Natural killer cell (primary cell): ENCODE measurements around the gene RFLNA. TPM values are rescaled to one million over a fixed set of nuclear protein-coding genes. Genes with fewer than 3 reads are reported as not detected.

Source experiments
- ATAC-seq, 3 donors: fragments of 150-1000 bp in 2 of 3; fragments of 200-7000 bp in 1 of 3; cut with Tn5 transposase; 1 replicate in 1 of 3; 2 replicates in 2 of 3; pipeline ENCODE4 v1.10.0; 2021; ENCODE audit warnings: mild to moderate bottlenecking in 2 of 3, moderate library complexity in 2 of 3
- DNase-seq, 2 donors: peaks; one replicate each; pipeline versions ENCODE4 v3.0.0 to v3.0.0-alpha.2; 2013 to 2021; ENCODE audit warnings: mixed read lengths in 1 of 2
- H3K27ac ChIP-seq: one replicate; pipeline ENCODE4 v1.5.1; 2013; ENCODE audit warnings: mild to moderate bottlenecking, low read length
- H3K27me3 ChIP-seq: one replicate; pipeline ENCODE4 v1.6.1; 2013; ENCODE audit warnings: low read length; ENCODE audit not compliant: control insufficient read depth, insufficient read depth
- H3K36me3 ChIP-seq: one replicate; pipeline ENCODE4 v1.6.1; 2013; ENCODE audit warnings: low read length; ENCODE audit not compliant: control insufficient read depth, insufficient read depth
- H3K4me1 ChIP-seq: one replicate; pipeline ENCODE4 v1.6.1; 2013; ENCODE audit warnings: low read length; ENCODE audit not compliant: control insufficient read depth, insufficient read depth
- H3K4me3 ChIP-seq: one replicate; pipeline ENCODE4 v1.5.1; 2013; ENCODE audit warnings: low read length
- H3K9me3 ChIP-seq: one replicate; pipeline ENCODE4 v1.6.1; 2013; ENCODE audit warnings: low read length; ENCODE audit not compliant: control insufficient read depth, insufficient read depth
- H3K27ac Mint-ChIP-seq, 2 donors: one replicate each; pipeline ENCODE4 v1.8.0; 2022; ENCODE audit warnings: mild to moderate bottlenecking in 2 of 2, mixed read lengths in 2 of 2, moderate library complexity in 1 of 2
- H3K27me3 Mint-ChIP-seq, 2 donors: one replicate each; pipeline ENCODE4 v1.8.0; 2022; ENCODE audit warnings: low read depth in 2 of 2, mixed read lengths in 2 of 2
- H3K36me3 Mint-ChIP-seq: one replicate; pipeline ENCODE4 v1.8.0; 2022; ENCODE audit warnings: mixed read lengths
- H3K4me1 Mint-ChIP-seq, 2 donors: one replicate each; pipeline ENCODE4 v1.8.0; 2022; ENCODE audit warnings: mixed read lengths in 2 of 2
- H3K4me3 Mint-ChIP-seq: one replicate; pipeline ENCODE4 v1.8.0; 2022; ENCODE audit warnings: mild to moderate bottlenecking, moderate library complexity, mixed read lengths
- H3K9me3 Mint-ChIP-seq, 2 donors: one replicate each; pipeline ENCODE4 v1.8.0; 2022; ENCODE audit warnings: mixed read lengths in 2 of 2
- CTCF ChIP-seq: fragments of 200-600 bp; IDR thresholded peaks from one replicate; pipeline ENCODE4 v1.8.0; 2022; ENCODE audit warnings: antibody characterized with exemption
- WGBS: methylation state at CpG from one replicate; pipeline ENCODE4 v1.1.7; 2013; ENCODE audit warnings: missing lambda C conversion rate; ENCODE audit not compliant: insufficient coverage; 5-methylcytosine and 5-hydroxymethylcytosine counted together
- intact Hi-C: fragments of 100-400 bp; cut with micrococcal nuclease; formaldehyde crosslinking; loops from one replicate; pipeline ENCODE4 v1.14.2; 2022
- total RNA-seq, 4 donors: library from RNA; stranded (reverse); fragments of 120-200 nt in 1 of 4; gene quantifications; one replicate each; pipeline versions ENCODE4 v1.2.3 to v1.2.4, GENCODE V29; 2013 to 2022

RFLNA gene
- total RNA-seq, 3 donors from 2014 or later (not counting 1 experiment from before 2014, with no cell fraction given), result 0.85 TPM; not detected in 2

GRCh38 chr12:124283326-124283725, 11.6 kb upstream of the RFLNA start:
- H3K27ac ChIP-seq, result no peak overlapping the region
- Mint-ChIP-seq H3K4me3 (no peak overlapping the region), H3K27ac (no peak overlapping the region), H3K4me1 (no peaks in the 10 kb centered on the region), H3K27me3 (peaks cover 28 to 36% of the 10 kb centered on the region in 2 donors), H3K36me3 (peaks cover 9% of the 10 kb centered on the region), H3K9me3 (peaks cover 3 to 7% of the 10 kb centered on the region in 2 donors)
- 82% methylated on average over 6 of the region's 7 CpGs for WGBS
- no peak for TF ChIP-seq CTCF
- H3K4me3 ChIP-seq, result no peak overlapping the region
- intact Hi-C loops, result no loop called here
- H3K27me3 ChIP-seq, result no peaks in the 10 kb centered on the region
- H3K4me1 ChIP-seq, result no peaks in the 10 kb centered on the region
- H3K9me3 ChIP-seq, result peaks cover 8% of the 10 kb centered on the region
- no peaks in the 10 kb centered on the region for H3K36me3 ChIP-seq
- ATAC-seq (no peak), DNase-seq (no peak)

- TF ChIP-seq CTCF, result no peak
- Histone ChIP-seq H3K27ac (no peak overlapping the region), H3K36me3 (no peaks in the 10 kb centered on the region), H3K9me3 (peaks cover 8% of the 10 kb centered on the region), H3K27me3 (no peaks in the 10 kb centered on the region), H3K4me1 (no peaks in the 10 kb centered on the region), H3K4me3 (no peak overlapping the region)
- peaks cover 9% of the 10 kb centered on the region for H3K36me3 Mint-ChIP-seq
- intact Hi-C loops, result no loop called here
- ATAC-seq (no peak), DNase-seq (no peak)
- peaks cover 3 to 7% of the 10 kb centered on the region in 2 donors for H3K9me3 Mint-ChIP-seq
- H3K4me3 Mint-ChIP-seq, result no peak overlapping the region
- H3K27me3 Mint-ChIP-seq, result peaks cover 22 to 26% of the 10 kb centered on the region in 2 donors
- H3K4me1 Mint-ChIP-seq, result no peaks in the 10 kb centered on the region
- H3K27ac Mint-ChIP-seq, result no peak overlapping the region
- WGBS, result 84% methylated on average over 3 of the region's 5 CpGs
These were observed 10.5 kb upstream of the RFLNA start for GRCh38 chr12:124284368-124284767.

GRCh38 chr12:124286414-124286813, 8.5 kb upstream of the RFLNA start:
- no peak overlapping the region for H3K4me3 ChIP-seq
- 94% methylated on average over 8 of the region's 8 CpGs for WGBS
- ATAC-seq, result no peak

More at GRCh38 chr12:124286414-124286813, 8.5 kb upstream of the RFLNA start:
- no peak overlapping the region for H3K27ac Mint-ChIP-seq
- H3K36me3 Mint-ChIP-seq, result peaks cover 9% of the 10 kb centered on the region
- no peak overlapping the region for H3K4me3 Mint-ChIP-seq
- intact Hi-C loops, result no loop called here
- no peak for TF ChIP-seq CTCF
- H3K4me1 Mint-ChIP-seq, result no peaks in the 10 kb centered on the region
- no peak overlapping the region for H3K27ac ChIP-seq
- H3K27me3 Mint-ChIP-seq, result peaks cover 19 to 24% of the 10 kb centered on the region in 2 donors
- peaks cover 8% of the 10 kb centered on the region for H3K9me3 ChIP-seq
- no peaks in the 10 kb centered on the region for H3K36me3 ChIP-seq
- H3K9me3 Mint-ChIP-seq, result peaks cover 3 to 7% of the 10 kb centered on the region in 2 donors
- no peaks in the 10 kb centered on the region for H3K4me1 ChIP-seq
- no peaks in the 10 kb centered on the region for H3K27me3 ChIP-seq
- no peak for DNase-seq
